Activated naive CD4-positive, alpha-beta T cell treated with anti-CD3 and anti-CD28 coated beads for 36 hours (primary cell): ENCODE results near the gene ZNF154. TPM values are rescaled to one million over a fixed set of nuclear protein-coding genes. Genes with fewer than 3 reads are reported as not detected.

ENCODE experiments used
- CTCF ChIA-PET: fragments of 350-600 bp; sonication (Branson Sonifier 250); formaldehyde crosslinking; loops from one replicate; lab custom pipeline; 2021; ENCODE audit warnings: antibody characterized with exemption; lab: Charles Lee
- DNase-seq: peaks from one replicate; pipeline ENCODE4 v3.0.0-alpha.2; 2020
- H3K27ac Mint-ChIP-seq: one replicate; pipeline ENCODE4 v1.8.0; 2021; ENCODE audit warnings: mild to moderate bottlenecking, mixed read lengths
- H3K27me3 Mint-ChIP-seq: one replicate; pipeline ENCODE4 v1.8.0; 2021; ENCODE audit warnings: low read depth, mixed read lengths
- H3K36me3 Mint-ChIP-seq: one replicate; pipeline ENCODE4 v1.8.0; 2021; ENCODE audit warnings: low read depth, mixed read lengths
- H3K4me1 Mint-ChIP-seq: one replicate; pipeline ENCODE4 v1.8.0; 2021; ENCODE audit warnings: low read depth, mixed read lengths
- H3K4me3 Mint-ChIP-seq: one replicate; pipeline ENCODE4 v1.8.0; 2021; ENCODE audit warnings: mild to moderate bottlenecking, moderate library complexity, mixed read lengths
- H3K9me3 Mint-ChIP-seq: one replicate; pipeline ENCODE4 v1.8.0; 2021; ENCODE audit warnings: mixed read lengths
- intact Hi-C: fragments of 100-400 bp; cut with micrococcal nuclease; formaldehyde crosslinking; loops from one replicate; pipeline ENCODE4 v1.15.1; 2023
- total RNA-seq, 2 experiments: library from RNA; stranded (reverse); gene quantifications; one replicate each; pipeline ENCODE4 v1.2.3, GENCODE V29; 2021

The ZNF154 gene
- total RNA-seq, 2 experiments from 2014 or later: 0.64 to 0.69 TPM

GRCh38 chr19:57671124-57671895, 37.7 kb downstream of the ZNF154 start:
- intact Hi-C loops: no loop called here
- H3K27me3 Mint-ChIP-seq: peaks cover 23% of the 10 kb centered on the region
- CTCF ChIA-PET: no interaction called here
- no peak for DNase-seq
- no peak overlapping the region for H3K4me3 Mint-ChIP-seq
- H3K36me3 Mint-ChIP-seq: peaks cover under 1% of the 10 kb centered on the region
- peaks cover 13% of the 10 kb centered on the region for H3K9me3 Mint-ChIP-seq
- no peaks in the 10 kb centered on the region for H3K4me1 Mint-ChIP-seq
- H3K27ac Mint-ChIP-seq: no peak overlapping the region

GRCh38 chr19:57668635-57669034, 40.4 kb downstream of the ZNF154 start, which contains the start of gene ZSCAN4:
TSS of gene ZSCAN4 (plus strand) at chr19:57668935. CDS start at chr19:57676146, 7,211 bp downstream.
- peaks cover 42% of the 10 kb centered on the region for H3K27me3 Mint-ChIP-seq
- no peak within 1 kb of the TSS for H3K4me3 Mint-ChIP-seq
- H3K36me3 Mint-ChIP-seq: no peaks in the 10 kb centered on the region
- H3K4me1 Mint-ChIP-seq: peaks cover 2% of the 10 kb centered on the region
- intact Hi-C loops: no loop called here
- CTCF ChIA-PET: no interaction called here
- H3K27ac Mint-ChIP-seq: no peak within 1 kb of the TSS
- peaks cover 8% of the 10 kb centered on the region for H3K9me3 Mint-ChIP-seq
- DNase-seq: no peak

- CTCF ChIA-PET: interaction anchor here (0.7 kb wide), 1 partner anchor 262 kb away, joined by 6 read pairs; no protein-coding TSS in a partner anchor
- Mint-ChIP-seq H3K4me1 (peaks cover 2% of the 10 kb centered on the region), H3K27ac (no peak overlapping the region), H3K36me3 (no peaks in the 10 kb centered on the region), H3K27me3 (peaks cover 42% of the 10 kb centered on the region), H3K4me3 (no peak overlapping the region), H3K9me3 (peaks cover 8% of the 10 kb centered on the region)
- intact Hi-C loops: no loop called here
- no peak for DNase-seq
These were observed 41.8 kb downstream of the ZNF154 start for GRCh38 chr19:57667228-57667627.

GRCh38 chr19:57665261-57665806, 43.7 kb downstream of the ZNF154 start:
- Mint-ChIP-seq H3K27me3 (peaks cover 35% of the 10 kb centered on the region), H3K9me3 (peaks cover 6% of the 10 kb centered on the region), H3K4me3 (no peak overlapping the region), H3K36me3 (no peaks in the 10 kb centered on the region), H3K4me1 (peaks cover 2% of the 10 kb centered on the region), H3K27ac (no peak overlapping the region)
- no peak for DNase-seq
- intact Hi-C loops: no loop called here
- CTCF ChIA-PET: interaction anchor here (0.9 kb wide), 1 partner anchor 11 kb away, joined by 3 read pairs; no protein-coding TSS in a partner anchor

GRCh38 chr19:57664269-57665127, 44.5 kb downstream of the ZNF154 start:
- DNase-seq: peak; percentile 13
- peaks cover 38% of the 10 kb centered on the region for H3K27me3 Mint-ChIP-seq

GRCh38 chr19:57656346-57656745, 52.7 kb downstream of the ZNF154 start:
- peaks cover 40% of the 10 kb centered on the region for H3K27me3 Mint-ChIP-seq
- no peak overlapping the region for H3K27ac Mint-ChIP-seq

More at GRCh38 chr19:57664269-57665127, 44.5 kb downstream of the ZNF154 start:
- intact Hi-C loops: loop anchor here (1.0 kb wide), 1 partner anchor 31 kb away; the partner anchor contains the start of gene ZNF211
- Mint-ChIP-seq H3K4me3 (peak overlapping the region; percentile 71), H3K36me3 (no peaks in the 10 kb centered on the region), H3K27ac (no peak overlapping the region), H3K4me1 (peaks cover 2% of the 10 kb centered on the region), H3K9me3 (peaks cover 6% of the 10 kb centered on the region)
- CTCF ChIA-PET: interaction anchor here (0.9 kb wide), 1 partner anchor 10 kb away, joined by 3 read pairs; no protein-coding TSS in a partner anchor

GRCh38 chr19:57655443-57655842, 53.6 kb downstream of the ZNF154 start:
- DNase-seq: no peak
- Mint-ChIP-seq H3K9me3 (peaks cover 44% of the 10 kb centered on the region), H3K4me3 (no peak overlapping the region), H3K36me3 (peaks cover 29% of the 10 kb centered on the region), H3K27me3 (peaks cover 38% of the 10 kb centered on the region), H3K27ac (no peak overlapping the region), H3K4me1 (peaks cover 3% of the 10 kb centered on the region)
- CTCF ChIA-PET: interaction anchor here (1.0 kb wide), 1 partner anchor 10 kb away, joined by 3 read pairs; no protein-coding TSS in a partner anchor
- intact Hi-C loops: no loop called here

More at GRCh38 chr19:57656346-57656745, 52.7 kb downstream of the ZNF154 start:
- Mint-ChIP-seq H3K36me3 (peaks cover 28% of the 10 kb centered on the region), H3K9me3 (peaks cover 42% of the 10 kb centered on the region), H3K4me1 (peaks cover 3% of the 10 kb centered on the region), H3K4me3 (no peak overlapping the region)
- CTCF ChIA-PET: no interaction called here
- intact Hi-C loops: no loop called here
- DNase-seq: no peak

GRCh38 chr19:57653689-57654088, 55.3 kb downstream of the ZNF154 start:
- Mint-ChIP-seq H3K4me3 (no peak overlapping the region), H3K36me3 (peaks cover 32% of the 10 kb centered on the region), H3K27ac (no peak overlapping the region), H3K9me3 (peaks cover 48% of the 10 kb centered on the region), H3K4me1 (peaks cover 3% of the 10 kb centered on the region), H3K27me3 (peaks cover 33% of the 10 kb centered on the region)
- intact Hi-C loops: no loop called here
- no peak for DNase-seq
- CTCF ChIA-PET: no interaction called here

- DNase-seq: no peak
- H3K4me1 Mint-ChIP-seq: peaks cover 3% of the 10 kb centered on the region
- H3K27ac Mint-ChIP-seq: no peak overlapping the region
- intact Hi-C loops: no loop called here
- peaks cover 62% of the 10 kb centered on the region for H3K9me3 Mint-ChIP-seq
- CTCF ChIA-PET: no interaction called here
- no peak overlapping the region for H3K4me3 Mint-ChIP-seq
- H3K36me3 Mint-ChIP-seq: peaks cover 32% of the 10 kb centered on the region
- peaks cover 28% of the 10 kb centered on the region for H3K27me3 Mint-ChIP-seq
These were observed 57.4 kb downstream of the ZNF154 start for GRCh38 chr19:57651654-57651996.

GRCh38 chr19:57648331-57649003, 60.5 kb downstream of the ZNF154 start:
- Mint-ChIP-seq H3K27ac (no peak overlapping the region), H3K36me3 (peaks cover 27% of the 10 kb centered on the region), H3K4me3 (no peak overlapping the region), H3K9me3 (peaks cover 49% of the 10 kb centered on the region), H3K27me3 (peaks cover 5% of the 10 kb centered on the region), H3K4me1 (peaks cover 3% of the 10 kb centered on the region)
- CTCF ChIA-PET: no interaction called here
- no peak for DNase-seq
- intact Hi-C loops: no loop called here
